DMS79 treated with DMSO at 0.1 percent for 48 hours (cell line): ENCODE results near the gene CLIP2.
"Not testable (repeated sequence)": the region's sequence is repeated elsewhere in the genome, so short reads cannot be mapped to it uniquely, and the experiment has no call there.

Experiments used
- DNase-seq: peaks from one replicate; lab custom pipeline; 2025; lab: John Stamatoyannopoulos, UW

Gene CLIP2

DNA sequence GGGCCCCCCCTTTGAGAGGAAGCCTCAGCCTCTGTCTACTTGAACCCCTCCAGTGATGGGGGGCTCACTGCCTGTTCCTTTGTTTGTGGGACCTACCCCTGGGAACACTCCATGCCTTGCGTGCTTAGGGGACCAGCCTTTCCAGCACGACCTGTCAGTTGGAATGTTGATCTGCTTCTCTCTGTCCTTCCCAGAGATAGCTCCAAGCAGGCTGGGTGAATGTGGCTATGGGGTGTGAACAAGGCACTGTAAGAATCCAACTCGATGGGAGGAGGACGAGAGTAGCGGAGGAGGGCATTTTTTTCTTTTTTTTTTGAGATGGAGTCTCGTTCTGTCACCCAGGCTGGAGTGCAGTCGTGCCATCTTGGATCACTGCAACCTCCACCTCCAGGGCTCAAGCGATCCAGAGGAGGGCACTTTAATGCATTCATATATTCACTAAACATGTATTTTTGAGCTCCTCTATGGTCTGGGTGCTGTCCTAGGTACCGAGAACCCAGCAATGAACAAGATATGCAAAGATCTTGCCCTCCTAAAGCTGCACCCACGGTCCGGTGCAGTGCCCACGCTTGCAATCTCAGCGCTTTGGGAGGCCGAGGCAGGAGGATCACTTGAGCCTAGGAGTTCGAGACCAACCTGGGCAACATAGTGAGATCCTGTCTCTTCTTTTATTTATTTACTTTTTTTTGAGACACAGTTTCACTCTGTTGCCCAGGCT is 8.5 kb downstream of the CLIP2 start:
- DNase-seq, result no peak

DNA sequence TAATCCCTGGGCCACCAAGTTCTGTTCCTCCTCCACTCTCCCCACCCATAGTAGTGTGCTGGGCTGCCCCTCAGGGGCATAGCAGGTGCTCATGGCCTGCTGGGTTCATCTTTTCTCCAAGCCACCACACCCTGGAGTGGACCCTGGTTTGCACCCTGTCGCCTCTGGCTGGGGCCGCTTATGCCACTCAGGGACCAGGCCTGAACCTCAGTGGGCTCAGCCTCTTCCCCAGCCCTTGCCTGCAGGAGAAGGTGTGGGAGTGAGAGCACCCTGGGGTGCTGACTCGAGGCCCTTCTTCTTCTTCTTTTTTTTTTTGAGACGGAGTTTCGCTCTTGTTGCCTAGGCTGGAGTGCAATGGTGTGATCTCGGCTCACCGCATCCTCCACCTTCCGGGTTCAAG is 10.2 kb downstream of the CLIP2 start:
- DNase-seq, result no peak

DNA sequence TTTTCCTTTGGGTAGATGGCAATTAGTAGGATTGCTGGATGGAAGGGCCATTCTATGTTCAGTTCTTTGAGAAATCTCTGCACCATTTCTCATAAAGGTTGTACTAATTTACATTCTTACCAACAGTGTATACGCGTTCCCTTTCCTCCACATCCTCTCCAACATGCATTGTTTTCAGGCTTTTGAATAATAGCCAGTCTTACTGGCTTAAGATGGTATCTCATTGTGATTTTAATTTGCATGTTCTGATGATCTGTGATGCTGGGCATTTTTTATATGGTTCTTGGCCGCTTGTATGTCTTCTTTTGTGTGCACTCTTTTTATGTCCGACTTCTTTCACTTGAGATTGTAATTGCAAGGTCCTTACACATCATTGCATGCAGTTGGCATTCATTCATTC is 11.7 kb downstream of the CLIP2 start:
- DNase-seq, result no peak

DNA sequence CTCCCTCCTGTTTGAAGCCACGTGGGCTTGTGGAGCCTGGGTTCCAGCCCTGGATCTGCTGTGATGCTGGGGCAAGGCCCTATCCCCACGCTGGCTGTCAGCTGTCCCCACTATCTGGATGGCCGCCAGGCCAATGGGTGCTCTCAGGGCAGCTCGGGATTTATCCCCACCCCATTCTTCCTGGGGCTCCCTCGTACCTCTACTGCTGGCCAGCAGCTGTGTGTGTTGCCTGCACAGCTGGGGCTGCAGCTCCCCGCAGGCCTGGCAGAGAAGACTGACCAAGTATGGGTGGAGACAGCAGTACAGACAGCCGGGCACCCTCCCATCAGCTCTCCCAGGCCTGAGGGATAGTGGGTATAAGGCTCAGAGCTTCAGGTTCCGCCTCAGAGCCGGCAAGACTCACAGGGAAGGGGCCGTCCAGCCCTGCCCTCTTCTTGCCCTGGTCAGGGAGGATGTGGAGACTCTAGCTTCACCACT is 13.6 kb downstream of the CLIP2 start:
- DNase-seq, result no peak

DNA sequence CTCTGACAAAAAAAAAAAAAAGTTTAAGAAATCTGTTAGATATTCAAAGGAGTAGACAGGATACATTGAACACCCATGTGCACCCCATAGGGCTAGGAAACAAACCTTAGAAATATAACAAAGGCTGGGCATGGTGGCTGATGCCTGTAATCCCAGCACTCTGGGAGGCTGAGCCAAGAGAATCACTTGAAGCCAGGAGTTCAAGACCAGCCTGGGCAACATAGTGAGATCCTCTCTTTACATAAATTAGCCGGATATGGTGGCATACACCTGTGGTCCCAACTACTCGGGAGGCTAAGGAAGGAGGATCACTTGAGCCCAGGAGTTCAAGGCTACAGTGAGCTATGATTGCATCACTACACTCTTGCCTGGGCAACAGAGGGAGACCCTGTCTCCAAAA is 15.3 kb downstream of the CLIP2 start:
- no peak for DNase-seq

DNA sequence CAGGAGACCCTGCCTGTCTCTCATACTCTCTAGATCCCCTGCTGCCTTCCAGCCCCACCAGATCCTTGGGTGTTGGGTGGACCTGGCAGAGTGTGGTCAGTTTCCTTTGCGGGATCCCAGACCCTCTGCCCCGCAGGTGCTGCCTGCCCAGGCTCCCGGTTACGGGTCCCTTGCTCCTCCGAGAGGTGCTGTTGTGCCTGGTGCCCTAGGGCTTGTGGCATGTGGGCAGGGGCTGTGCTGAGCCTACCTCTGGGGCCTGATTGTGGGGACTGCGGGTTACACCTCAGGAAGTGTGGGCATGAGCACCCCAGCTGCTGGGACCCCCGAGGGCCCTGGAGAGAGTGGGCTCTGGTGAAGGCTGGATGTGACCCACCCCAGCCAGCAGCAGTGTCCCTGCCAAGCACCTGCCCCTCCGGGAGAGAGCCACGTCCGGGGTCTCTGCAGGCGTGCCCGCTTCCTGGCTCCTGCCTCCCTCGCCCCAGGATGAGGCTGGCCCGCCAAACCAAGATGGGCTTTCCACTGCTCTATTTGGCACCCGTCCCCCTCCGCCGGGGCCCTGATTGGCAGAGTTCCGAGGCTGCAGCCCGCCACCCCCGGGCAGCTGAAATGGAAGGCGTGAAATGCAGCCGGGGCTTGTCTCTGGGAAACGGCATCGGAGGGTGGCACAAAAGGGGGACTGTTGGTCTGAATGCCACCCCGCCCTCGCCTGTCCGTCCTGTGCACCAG is 17.0 kb downstream of the CLIP2 start:
- no peak for DNase-seq

DNA sequence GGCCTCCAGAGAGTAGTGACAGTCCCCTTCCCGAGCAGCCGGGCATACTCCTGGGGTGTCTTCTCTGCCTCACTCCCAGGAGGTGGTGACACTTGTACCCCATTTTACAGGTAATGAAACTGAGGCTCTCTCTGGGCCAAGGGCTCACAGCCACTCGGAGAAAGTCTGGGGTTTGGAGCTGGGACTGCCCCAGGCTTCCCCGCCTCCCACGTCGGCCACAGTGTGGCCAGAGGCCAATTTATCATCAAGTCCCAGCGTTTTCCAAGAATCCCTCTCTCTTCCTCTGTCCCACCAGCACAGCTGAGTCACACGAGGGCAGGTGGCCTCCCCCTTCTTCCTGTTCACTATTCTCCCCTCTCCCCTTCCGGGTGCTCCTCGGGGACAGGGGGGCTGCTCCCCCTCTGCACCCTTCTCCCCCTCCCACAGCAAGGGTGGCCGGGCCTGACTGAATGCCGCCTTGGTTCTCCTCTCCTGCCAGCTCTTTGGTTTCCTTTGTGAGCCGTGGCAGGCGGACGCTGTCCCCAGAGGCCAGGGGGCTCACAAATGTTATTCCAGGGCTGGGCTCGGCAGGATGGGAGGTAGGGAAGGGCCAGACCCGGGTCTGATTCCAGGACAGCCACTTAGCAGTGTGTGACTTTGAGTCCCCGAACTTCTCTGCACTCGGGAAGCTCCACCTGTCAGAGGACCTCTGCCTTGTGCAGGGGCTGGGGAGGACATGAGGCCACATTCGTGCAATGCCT is 17.7 kb downstream of the CLIP2 start:
- no peak for DNase-seq

DNA sequence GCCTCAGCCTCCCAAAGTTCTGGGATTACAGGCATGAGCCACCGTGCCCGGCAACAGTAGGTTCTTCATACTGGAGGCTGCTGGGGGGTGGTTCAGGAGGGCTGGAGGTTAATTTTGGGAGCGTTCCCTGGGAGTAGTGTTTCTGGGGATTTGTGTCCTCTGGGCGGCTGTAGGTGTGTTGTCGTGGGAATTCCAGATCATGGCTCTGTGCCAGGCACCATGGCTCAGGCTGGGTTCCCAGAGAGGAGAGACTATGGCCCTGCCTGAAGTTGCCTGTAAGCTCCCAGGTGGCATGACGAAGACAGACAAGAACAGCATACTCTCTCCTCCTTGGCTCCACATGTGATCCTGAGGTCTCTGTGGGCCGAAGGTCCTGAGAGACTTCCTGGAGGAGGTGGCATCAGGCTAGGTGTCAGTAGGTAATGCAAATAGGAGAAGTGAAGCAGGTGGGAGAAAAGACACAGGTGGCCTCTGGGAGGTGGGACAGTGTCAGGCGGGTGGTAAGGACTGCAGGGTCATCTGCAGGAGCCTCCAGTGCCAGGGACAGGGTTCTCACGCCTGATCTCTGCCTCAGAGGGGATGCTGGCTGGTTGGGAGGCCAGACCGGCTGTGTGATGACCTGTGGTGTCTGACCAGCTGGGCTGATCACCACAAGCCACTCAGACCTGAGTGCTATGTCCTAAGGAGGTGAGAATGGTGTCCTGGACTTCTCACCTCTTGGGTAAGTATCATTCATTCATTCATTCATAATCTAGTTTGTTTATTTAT is 18.7 kb downstream of the CLIP2 start:
- no peak for DNase-seq

DNA sequence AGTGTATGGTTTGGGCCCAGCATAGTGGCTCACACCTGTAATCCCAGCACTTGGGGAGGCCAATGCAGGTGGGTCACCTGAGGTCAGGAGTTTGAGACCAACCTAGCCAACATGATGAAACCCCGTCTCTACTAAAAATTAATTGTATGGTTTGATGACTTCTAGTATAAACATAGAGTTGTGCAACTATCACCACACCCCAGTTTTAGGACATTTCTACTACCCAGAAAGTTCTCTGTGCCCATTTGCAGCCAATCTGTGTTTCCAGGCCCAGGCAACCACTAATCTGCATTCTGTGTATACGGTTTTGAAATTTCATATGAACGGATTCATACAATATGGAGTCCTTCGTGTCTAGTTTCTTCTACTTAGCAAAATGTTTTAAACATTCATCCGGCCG is 20.0 kb downstream of the CLIP2 start:
- DNase-seq, result no peak

DNA sequence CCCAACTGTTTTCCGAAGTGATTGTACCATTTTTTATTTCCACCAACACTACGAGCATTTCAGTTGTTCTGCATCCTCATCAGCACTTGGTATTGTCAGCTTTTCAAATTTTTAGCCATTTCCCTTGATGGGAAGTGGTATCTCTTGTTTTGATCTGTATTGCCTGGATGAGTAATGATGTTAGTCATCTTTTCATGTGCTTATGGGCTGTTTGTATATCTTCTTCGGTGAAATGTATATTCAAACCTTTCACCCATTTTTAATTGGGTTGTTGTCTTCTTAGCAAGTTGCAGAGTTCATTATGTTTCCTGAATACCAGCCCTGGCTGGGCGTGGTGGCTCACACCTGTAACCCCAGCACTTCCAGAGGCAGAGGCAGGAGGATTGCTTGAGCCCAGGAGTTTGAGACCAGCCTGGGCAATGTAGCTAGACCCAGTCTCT is 22.1 kb downstream of the CLIP2 start:
- DNase-seq, result no peak

DNA sequence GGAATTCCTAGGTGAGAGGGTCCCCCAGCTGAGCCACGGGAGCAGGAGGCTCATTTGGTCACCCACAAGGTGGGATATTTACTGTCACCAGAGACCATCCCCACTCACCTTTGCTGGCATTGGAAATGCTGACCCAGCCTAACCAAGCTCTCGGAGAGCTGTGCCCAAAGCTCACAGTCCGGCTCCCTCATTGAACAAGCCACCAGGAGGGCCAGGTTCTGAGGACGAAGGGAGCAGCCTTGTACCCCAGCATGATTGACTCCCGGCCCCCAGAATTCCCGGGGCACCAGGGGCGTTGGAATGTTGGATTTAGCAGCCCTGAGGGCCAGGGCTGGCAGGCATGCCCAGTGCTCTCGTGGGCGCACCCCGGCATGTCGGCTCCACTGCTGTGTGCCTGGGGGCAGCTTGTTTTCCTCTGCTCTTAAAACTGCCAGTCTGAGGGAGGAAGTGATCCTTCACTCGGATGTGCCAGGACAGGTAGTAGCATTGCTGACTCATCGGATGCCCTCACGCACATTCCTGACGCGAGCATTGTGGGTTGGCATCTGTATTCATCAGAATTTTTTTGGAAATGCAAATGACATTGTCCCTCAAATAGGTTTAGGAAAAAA is 23.3 kb downstream of the CLIP2 start:
- no peak for DNase-seq

DNA sequence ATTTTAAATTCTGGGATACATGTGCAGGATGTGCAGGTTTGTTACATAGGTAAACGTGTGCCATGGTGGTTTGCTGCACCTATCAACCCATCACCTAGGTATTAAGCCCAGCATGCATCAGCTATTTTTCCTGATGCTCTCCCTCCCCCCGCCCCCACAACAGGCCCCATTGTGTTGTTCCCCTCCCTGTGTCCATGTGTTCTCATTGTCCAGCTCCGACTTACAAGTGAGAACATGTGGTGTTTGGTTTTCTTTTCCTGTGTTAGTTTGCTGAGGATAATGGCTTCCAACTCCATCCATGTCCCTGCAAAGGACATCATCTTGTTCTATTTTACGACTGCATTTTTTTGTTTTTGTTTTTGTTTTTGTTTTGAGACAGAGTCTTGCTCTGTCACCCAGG is 26.7 kb downstream of the CLIP2 start:
- not testable (repeated sequence) for DNase-seq

DNA sequence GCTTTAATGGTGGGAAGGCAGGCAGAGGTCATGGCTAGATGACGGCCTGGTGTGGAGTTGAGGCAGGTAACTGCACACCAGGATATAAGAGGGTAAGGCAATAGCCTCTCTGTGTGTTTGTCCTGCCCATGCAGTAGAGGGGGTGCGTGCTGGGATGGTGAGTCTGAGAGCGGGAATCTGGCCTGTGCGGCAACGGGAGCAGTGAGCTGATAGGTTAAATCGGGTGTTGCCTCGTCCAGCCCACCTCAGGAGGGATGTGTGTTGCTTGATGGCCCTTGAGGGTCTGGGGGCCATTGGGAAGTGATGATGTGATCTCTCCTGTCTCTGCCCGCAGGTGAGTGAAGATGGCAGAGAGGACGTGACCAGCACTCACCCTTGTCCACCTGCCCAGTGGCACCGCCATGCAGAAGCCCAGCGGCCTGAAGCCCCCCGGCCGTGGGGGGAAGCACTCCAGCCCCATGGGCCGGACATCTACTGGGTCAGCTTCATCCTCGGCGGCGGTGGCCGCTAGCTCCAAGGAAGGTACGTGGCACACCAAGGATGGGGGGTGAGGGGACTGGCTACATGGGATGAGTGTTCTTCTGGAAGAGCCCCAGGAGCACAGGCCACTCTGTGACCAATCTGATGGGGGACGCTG is 28.1 kb downstream of the CLIP2 start:
- no peak for DNase-seq

DNA sequence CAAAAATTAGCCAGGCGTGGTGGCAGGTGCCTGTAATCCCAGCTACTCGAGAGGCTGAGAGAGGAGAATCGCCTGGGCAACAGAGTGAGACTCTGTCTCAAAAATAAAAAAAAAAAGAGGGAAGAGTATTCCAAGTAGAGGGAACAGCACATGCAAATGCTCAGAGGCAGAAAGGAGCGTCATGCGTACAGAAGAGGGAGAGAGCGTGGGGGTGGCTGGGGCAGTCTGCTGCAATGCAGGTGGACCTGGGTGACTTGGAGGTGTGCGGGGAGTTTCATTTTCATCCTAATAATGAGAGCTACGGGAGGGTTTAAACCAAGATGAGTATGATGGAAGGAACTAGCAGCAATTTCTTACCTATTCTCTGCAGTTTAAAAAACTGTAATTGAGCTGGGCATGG is 28.8 kb downstream of the CLIP2 start:
- DNase-seq, result no peak

DNA sequence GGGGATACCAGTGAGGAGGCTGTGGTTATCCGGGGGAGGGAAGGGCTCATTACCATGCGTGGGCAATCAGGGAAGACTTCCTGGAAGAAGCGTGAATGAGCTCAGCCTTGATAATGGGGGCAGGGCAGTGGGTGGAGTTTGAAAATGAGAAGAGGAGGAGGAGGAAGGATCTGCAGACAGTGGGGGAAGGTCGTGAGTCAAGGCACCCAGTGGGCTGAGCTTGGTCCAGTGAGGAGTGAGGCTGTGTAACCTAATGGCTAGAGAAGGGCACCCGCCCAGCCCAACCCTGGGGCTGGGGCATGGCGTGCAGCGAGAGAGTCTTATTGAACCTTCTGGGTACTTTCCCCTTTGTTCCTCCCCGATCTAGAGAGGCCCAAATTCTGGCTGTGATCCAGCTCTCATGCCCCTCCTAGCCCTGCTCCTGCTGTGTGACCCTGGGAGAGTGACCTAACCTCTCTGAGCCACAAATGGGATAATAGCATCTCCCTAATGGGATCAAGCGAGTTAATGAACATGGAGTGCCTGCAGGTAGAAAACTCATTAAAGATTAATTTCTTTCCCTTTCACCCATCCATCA is 31.5 kb downstream of the CLIP2 start:
- DNase-seq, result no peak

DNA sequence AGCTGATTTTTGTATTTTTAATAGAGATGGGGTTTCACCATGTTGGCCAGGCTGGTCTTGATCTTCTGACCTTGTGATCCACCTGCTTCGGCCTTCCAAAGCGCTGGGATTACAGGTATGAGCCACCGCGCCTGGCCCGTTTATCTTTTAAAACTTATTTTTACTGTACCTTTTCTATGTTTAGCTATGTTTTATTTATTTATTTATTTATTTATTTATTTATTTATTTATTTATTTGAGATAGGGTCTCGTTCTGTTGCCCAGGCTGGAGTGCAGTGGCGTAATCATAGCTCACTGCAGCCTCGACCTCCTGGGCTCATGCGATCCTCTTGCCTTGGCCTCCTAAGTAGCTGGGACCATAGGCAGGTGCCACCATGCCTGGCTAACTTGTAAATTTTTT is 33.7 kb downstream of the CLIP2 start:
- not testable (repeated sequence) for DNase-seq

DNA sequence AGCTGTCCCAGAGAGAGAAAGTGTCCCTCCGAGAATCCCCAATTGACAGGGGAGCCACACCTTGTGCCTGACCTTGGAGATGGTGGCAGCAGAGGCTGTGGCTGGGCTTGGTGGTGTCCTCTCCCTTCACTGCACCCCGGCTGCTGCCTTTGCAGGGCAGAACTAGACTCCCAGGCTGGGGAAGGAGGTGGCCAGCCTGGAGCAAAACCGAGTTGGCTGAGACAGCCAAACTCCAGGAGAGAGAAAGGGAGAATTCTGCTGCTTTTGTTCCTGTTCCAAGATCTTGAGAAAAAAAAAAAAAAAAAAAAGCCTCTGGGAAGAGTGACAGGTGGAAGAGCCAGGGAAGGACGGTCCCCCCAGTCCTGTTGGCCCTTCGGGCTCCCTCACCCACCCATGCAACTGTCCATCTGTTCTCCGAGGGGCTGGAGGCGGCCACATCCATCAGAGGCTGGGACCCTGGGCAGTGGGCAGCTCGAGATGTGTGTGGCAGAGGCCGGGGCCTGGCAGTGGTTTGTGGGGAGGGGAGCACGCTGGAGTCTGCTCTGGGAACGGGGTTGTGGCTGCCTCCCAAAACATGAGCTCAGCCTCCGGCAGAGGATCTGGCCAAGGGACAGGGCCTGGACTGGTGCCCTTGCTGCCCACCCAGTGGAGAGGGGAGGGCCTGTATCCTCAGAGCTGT is 35.5 kb downstream of the CLIP2 start:
- no peak for DNase-seq

DNA sequence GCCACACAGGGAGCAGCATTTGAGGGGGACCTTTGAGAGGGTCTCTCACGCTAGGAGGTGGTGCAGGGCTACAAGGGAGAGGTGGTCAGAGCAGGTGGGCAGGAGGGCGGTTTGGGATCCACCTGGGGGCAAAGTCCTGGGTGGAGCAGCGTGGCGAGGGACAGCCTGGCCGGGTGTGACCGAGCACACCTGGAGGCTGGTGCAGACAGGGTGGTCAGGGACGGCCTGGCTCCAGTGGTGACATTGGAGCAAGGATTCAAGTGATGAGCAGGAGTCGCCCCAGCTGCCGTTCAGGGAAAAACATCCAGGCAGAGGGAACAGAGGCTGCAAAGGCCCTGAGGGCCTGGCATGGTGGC is 36.0 kb downstream of the CLIP2 start:
- no peak for DNase-seq

DNA sequence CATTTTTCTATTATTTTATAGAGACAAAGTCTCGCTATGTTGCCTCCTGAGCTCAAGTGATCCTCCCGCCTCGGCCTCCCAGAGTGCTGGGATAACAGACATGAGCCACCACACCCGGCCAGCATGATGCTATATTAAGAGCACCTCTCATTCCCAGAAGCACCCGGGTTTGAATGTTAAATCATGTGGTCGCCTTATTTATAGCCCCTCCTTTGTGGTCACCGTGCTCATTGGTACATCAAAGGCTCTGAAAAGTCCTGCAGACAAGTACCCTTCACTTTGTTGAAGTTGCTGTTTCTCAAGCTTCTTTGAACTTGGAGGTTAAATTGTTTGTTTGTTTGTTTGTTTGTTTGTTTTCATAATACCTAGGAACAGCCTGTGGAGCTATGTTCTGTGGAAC is 40.0 kb downstream of the CLIP2 start:
- no peak for DNase-seq
